Brain microvascular endothelial cell (primary cell): ENCODE data around the gene UNC45B.
A peak's percentile ranks its signal among the peaks of the same experiment; 100 is the strongest.

Experiments
- DNase-seq: peaks from one replicate; pipeline ENCODE4 v3.0.0-alpha.2; 2020
- H3K27ac ChIP-seq: fragments of 250-450 bp; sonication (Bioruptor Pico); 2 replicates; pipeline ENCODE4 v1.5.1; 2020; ENCODE audit warnings: mild to moderate bottlenecking, moderate library complexity
- H3K27me3 ChIP-seq: fragments of 250-450 bp; sonication (Bioruptor Pico); replicated peaks from 2 replicates; pipeline ENCODE4 v1.5.1; 2020; ENCODE audit warnings: mild to moderate bottlenecking
- H3K36me3 ChIP-seq: fragments of 250-450 bp; sonication (Bioruptor Pico); replicated peaks from 2 replicates; pipeline ENCODE4 v1.5.1; 2020; ENCODE audit warnings: mild to moderate bottlenecking
- H3K4me3 ChIP-seq: 2 replicates; pipeline ENCODE4 v1.5.1; 2011; ENCODE audit warnings: low read depth, mild to moderate bottlenecking, control low read depth, low read length, moderate library complexity
- CTCF ChIP-seq: IDR thresholded peaks from 2 replicates; pipeline ENCODE4 v1.5.1; 2011; ENCODE audit warnings: low read depth, mild to moderate bottlenecking, moderate library complexity, low read length, control low read depth, inconsistent platforms; ENCODE audit errors: missing control alignments
- in situ Hi-C: cut with HindIII; loops from 2 replicates; pipeline ENCODE4 v1.10.0; 2017; ENCODE audit warnings: low sequenced_read_pairs, low pct_ligation_motif_present

Gene UNC45B

GRCh38 chr17:35162755-35163154 is 15.1 kb downstream of the UNC45B start:
- Histone ChIP-seq H3K27ac (no peak overlapping the region), H3K36me3 (no peaks in the 10 kb centered on the region), H3K4me3 (no peak overlapping the region), H3K27me3 (no peaks in the 10 kb centered on the region)
- no peak for TF ChIP-seq CTCF
- in situ Hi-C loops: no loop called here
- no peak for DNase-seq

GRCh38 chr17:35163886-35164285 is 16.3 kb downstream of the UNC45B start:
- Histone ChIP-seq H3K36me3 (no peaks in the 10 kb centered on the region), H3K4me3 (no peak overlapping the region), H3K27ac (no peak overlapping the region), H3K27me3 (no peaks in the 10 kb centered on the region)
- TF ChIP-seq CTCF: no peak
- no peak for DNase-seq
- in situ Hi-C loops: no loop called here

GRCh38 chr17:35164716-35165115 is 17.1 kb downstream of the UNC45B start:
- TF ChIP-seq CTCF: no peak
- Histone ChIP-seq H3K27me3 (no peaks in the 10 kb centered on the region), H3K4me3 (no peak overlapping the region), H3K36me3 (no peaks in the 10 kb centered on the region), H3K27ac (no peak overlapping the region)
- no peak for DNase-seq
- in situ Hi-C loops: no loop called here

- in situ Hi-C loops: no loop called here
- H3K36me3 ChIP-seq: no peaks in the 10 kb centered on the region
- no peaks in the 10 kb centered on the region for H3K27me3 ChIP-seq
- no peak for DNase-seq
- H3K27ac ChIP-seq: no peak overlapping the region
- no peak overlapping the region for H3K4me3 ChIP-seq
- no peak for TF ChIP-seq CTCF
Measured at GRCh38 chr17:35166526-35166925, 18.9 kb downstream of the UNC45B start.

- no peak for DNase-seq
- no peaks in the 10 kb centered on the region for H3K36me3 ChIP-seq
- no peaks in the 10 kb centered on the region for H3K27me3 ChIP-seq
- in situ Hi-C loops: no loop called here
- H3K27ac ChIP-seq: no peak overlapping the region
- H3K4me3 ChIP-seq: no peak overlapping the region
- no peak for TF ChIP-seq CTCF
Measured at GRCh38 chr17:35167046-35167445, 19.4 kb downstream of the UNC45B start.

- H3K27ac ChIP-seq: no peak overlapping the region
- no peaks in the 10 kb centered on the region for H3K36me3 ChIP-seq
- in situ Hi-C loops: no loop called here
- H3K4me3 ChIP-seq: no peak overlapping the region
- no peaks in the 10 kb centered on the region for H3K27me3 ChIP-seq
- DNase-seq: peak; percentile 29
- TF ChIP-seq CTCF: no peak
Measured at GRCh38 chr17:35167666-35168065, 20.0 kb downstream of the UNC45B start.
